GM12878 (cell line): Measurements from ENCODE around the gene BEST2. TPM values are rescaled to one million over a fixed set of nuclear protein-coding genes. Genes with fewer than 3 reads are reported as not detected.
"Not testable (repeated sequence)": the region's sequence is repeated elsewhere in the genome, so short reads cannot be mapped to it uniquely, and the experiment has no call there.

Experiments used
- ATAC-seq: fragments of 200-7000 bp; cut with Tn5 transposase; 3 replicates; pipeline ENCODE4 v1.9.1; 2020; ENCODE audit warnings: mild to moderate bottlenecking, moderate library complexity
- BruUV-seq: library from RNA; stranded (reverse); fragments of 400-500 nt; replicated peaks from 2 replicates; lab custom pipeline; 2021; lab: Mats Ljungman, UMichigan
- CTCF ChIA-PET: fragments of 300-600 bp; sonication (Branson Sonifier 250); formaldehyde crosslinking; extraction: SDS; loops from one replicate; lab custom pipeline; 2021; ENCODE audit warnings: inconsistent platforms; lab: Yijun Ruan, JAX
- POLR2A ChIA-PET: fragments of 350-600 bp; formaldehyde crosslinking; extraction: SDS; loops from one replicate; lab custom pipeline; 2021; ENCODE audit warnings: inconsistent platforms; lab: Charles Lee
- RAD21 ChIA-PET: fragments of 300-600 bp; sonication (Branson Sonifier 250); formaldehyde crosslinking; loops from one replicate; lab custom pipeline; 2023; ENCODE audit warnings: antibody characterized with exemption; ENCODE audit not compliant: unreplicated experiment; lab: Charles Lee
- SMC1A ChIA-PET: fragments of 300-600 bp; sonication (Branson Sonifier 250); formaldehyde crosslinking; loops from one replicate; lab custom pipeline; 2023; ENCODE audit not compliant: unreplicated experiment, uncharacterized antibody; lab: Charles Lee
- DNase-seq: peaks from one replicate; pipeline ENCODE4 v3.0.0-alpha.2; 2011; ENCODE audit warnings: low read depth, low spot score
- FAIRE-seq: peaks from 3 replicates; lab custom pipeline; 2011; peaks lifted over from hg19 to GRCh38; lab: Jason Lieb, UNC
- H2AFZ ChIP-seq: 2 replicates; pipeline ENCODE4 v1.6.0; 2011; ENCODE audit warnings: low read depth, low read length, control low read depth; ENCODE audit not compliant: control insufficient read depth
- H3K27ac ChIP-seq: 2 replicates; pipeline ENCODE4 v1.5.1; 2011; ENCODE audit warnings: control low read depth; ENCODE audit not compliant: control insufficient read depth, insufficient read depth
- H3K27me3 ChIP-seq, 2 experiments: replicated peaks in 1 of 2; 2 replicates each; pipeline versions ENCODE4 v1.6.0 to v1.6.1; 2011; ENCODE audit warnings: low read length in 1 of 2; ENCODE audit not compliant: control insufficient read depth in 2 of 2, insufficient read depth in 2 of 2
- H3K36me3 ChIP-seq, 2 experiments: 2 replicates each; pipeline ENCODE4 v1.5.1; 2011; ENCODE audit warnings: low read length in 1 of 2; ENCODE audit not compliant: control insufficient read depth in 2 of 2, insufficient read depth in 2 of 2
- H3K4me1 ChIP-seq: 2 replicates; pipeline ENCODE4 v1.6.1; 2011; ENCODE audit warnings: mild to moderate bottlenecking, low read length, moderate library complexity, mixed read lengths; ENCODE audit not compliant: control insufficient read depth, insufficient read depth
- H3K4me2 ChIP-seq: 2 replicates; pipeline ENCODE4 v1.6.0; 2011; ENCODE audit warnings: control low read depth; ENCODE audit not compliant: control insufficient read depth, insufficient read depth
- H3K4me3 ChIP-seq: fragments of 200-600 bp; sonication (generic); 2 replicates; pipeline ENCODE4 v1.5.1; 2016
- H3K79me2 ChIP-seq: 2 replicates; pipeline ENCODE4 v1.6.0; 2011; ENCODE audit warnings: low read length; ENCODE audit not compliant: control insufficient read depth, insufficient read depth
- H3K9ac ChIP-seq: 2 replicates; pipeline ENCODE4 v1.8.0; 2011; ENCODE audit warnings: low read length, control low read depth, mixed read lengths; ENCODE audit not compliant: control insufficient read depth, insufficient read depth
- H3K9me3 ChIP-seq: replicated peaks from 3 replicates; pipeline ENCODE4 v1.5.1; 2011; ENCODE audit warnings: mild to moderate bottlenecking, low read length; ENCODE audit not compliant: control insufficient read depth, insufficient read depth
- H4K20me1 ChIP-seq: 2 replicates; pipeline ENCODE4 v1.6.0; 2011; ENCODE audit not compliant: control insufficient read depth, insufficient read depth
- ATF7 ChIP-seq: fragments of 450-650 bp; IDR thresholded peaks from 2 replicates; pipeline ENCODE4 v1.6.1; 2016; ENCODE audit warnings: low read depth, mild to moderate bottlenecking
- BHLHE40 ChIP-seq, 2 experiments: fragments of 450-650 bp in 1 of 2; IDR thresholded peaks; 2 replicates each; pipeline ENCODE4 v1.6.1; 2011 to 2017; ENCODE audit warnings: low read depth in 2 of 2, borderline replicate concordance in 1 of 2, improper control_type of control experiment in 1 of 2, low read length in 1 of 2, mild to moderate bottlenecking in 1 of 2
- CHD2 ChIP-seq: IDR thresholded peaks from 2 replicates; pipeline ENCODE4 v1.6.1; 2011; ENCODE audit warnings: low read depth, low read length, improper control_type of control experiment, borderline replicate concordance
- EED ChIP-seq: sonication (generic); IDR thresholded peaks from 2 replicates; pipeline ENCODE4 v1.6.1; 2016; ENCODE audit warnings: antibody characterized with exemption, low read depth
- IKZF1 ChIP-seq: fragments of 450-650 bp; conservative IDR thresholded peaks from 2 replicates; pipeline ENCODE4 v1.6.1; 2017; ENCODE audit warnings: antibody characterized with exemption, mild to moderate bottlenecking
- PAX5 ChIP-seq: IDR thresholded peaks from 2 replicates; pipeline ENCODE4 v1.6.1; 2011; ENCODE audit warnings: low read depth, low read length, borderline replicate concordance
- RAD51 ChIP-seq: fragments of 450-650 bp; IDR thresholded peaks from 2 replicates; pipeline ENCODE4 v1.6.1; 2016; ENCODE audit warnings: moderate library complexity, mild to moderate bottlenecking, inconsistent platforms
- SRF ChIP-seq, 2 experiments: IDR thresholded peaks; 2 replicates each; pipeline ENCODE4 v1.6.1; 2011; ENCODE audit warnings: low read depth in 2 of 2, low read length in 2 of 2, mild to moderate bottlenecking in 1 of 2, moderate library complexity in 1 of 2
- TARDBP ChIP-seq: IDR thresholded peaks from 2 replicates; pipeline ENCODE4 v1.6.1; 2016; ENCODE audit warnings: borderline replicate concordance
- ZBTB33 ChIP-seq: fragments of 450-650 bp; IDR thresholded peaks from 2 replicates; pipeline ENCODE4 v1.6.1; 2017; ENCODE audit warnings: mild to moderate bottlenecking
- whole genome bisulfite sequencing: methylation state at CpG from one replicate; pipeline ENCODE4 v1.1.6; 2016; ENCODE audit warnings: low lambda C conversion rate; ENCODE audit not compliant: insufficient replicate concordance, insufficient coverage; ENCODE audit errors: missing lambda C conversion rate; 5-methylcytosine and 5-hydroxymethylcytosine counted together
- in situ Hi-C: fragments of 300-500 bp; cut with MboI; formaldehyde crosslinking; loops from 9 replicates; pipeline ENCODE4 v1.14.3; 2018; ENCODE audit warnings: mixed read lengths
- intact Hi-C: fragments of 100-400 bp; cut with micrococcal nuclease; formaldehyde crosslinking; loops from one replicate; pipeline ENCODE4 v1.14.2; 2022; ENCODE audit not compliant: unreplicated experiment
- polyA plus RNA-seq, 11 experiments: library from polyadenylated mRNA; depleted of rRNA in 4 of 11; unstranded in 6 of 11; stranded (reverse) in 5 of 11; fragments of >200 nt; fragmentation: Nextera tagmentation in 4 of 11; fragmentation: Illumina TruSeq in 1 of 11; extraction: Ambion mirVana in 4 of 11; extraction: Trizol in 1 of 11; gene quantifications; 1 replicate in 1 of 11; 2 replicates in 10 of 11; pipeline versions ENCODE4 v1.2.1 to v1.2.3, GENCODE V29; 2011 to 2016; ENCODE audit warnings: inconsistent platforms in 2 of 11, missing spikeins in 2 of 11, low read depth in 1 of 11
- total RNA-seq, 4 experiments: library from RNA; depleted of rRNA in 3 of 4; stranded (reverse); fragments of >200 nt in 3 of 4; fragmentation: Illumina TruSeq in 1 of 4; extraction: Trizol in 1 of 4; gene quantifications; 2 replicates each; pipeline versions ENCODE4 v1.2.1 to v1.2.3, GENCODE V29; 2013 to 2021

BEST2 gene
- total and polyA plus RNA-seq, 10 of the 15 experiments (the other 5 are each of a cell fraction or from before 2014, with no cell fraction given): not detected

GRCh38 chr19:12711187-12711586 lies 40.4 kb upstream of the BEST2 start:
- Histone ChIP-seq H3K4me1 (no peaks in the 10 kb centered on the region), H3K9me3 (no peaks in the 10 kb centered on the region), H3K27me3 (no peaks in the 10 kb centered on the region), H2AFZ (no peak overlapping the region), H3K79me2 (no peaks in the 10 kb centered on the region), H4K20me1 (no peaks in the 10 kb centered on the region), H3K36me3 (peaks cover 24 to 33% of the 10 kb centered on the region in 2 experiments), H3K9ac (no peak overlapping the region), H3K27ac (no peak overlapping the region), H3K4me2 (no peak overlapping the region), H3K4me3 (no peak overlapping the region)
- TF ChIP-seq ATF7 (no peak), PAX5 (no peak), IKZF1 (no peak), EED (no peak), CHD2 (no peak), TARDBP (no peak), RAD51 (no peak), BHLHE40 (IDR thresholded peaks at IDR 0.05; ENCODE audit: borderline replicate concordance in 1 of 2, low read depth in 2 of 2, low read length in 1 of 2) (no peak), SRF (IDR thresholded peaks at IDR 0.05; ENCODE audit: low read depth in 2 of 2, low read length in 2 of 2) (no peak)
- POLR2A ChIA-PET: no interaction called here
- DNase-seq (no peak), FAIRE-seq (no peak), ATAC-seq (no peak)
- SMC1A ChIA-PET: interaction anchor here (0.6 kb wide), 1 partner anchor 56 kb away, joined by 5 read pairs; no protein-coding TSS in a partner anchor
- CTCF ChIA-PET: interaction anchor here (1.1 kb wide), 1 partner anchor 49 kb away, joined by 4 read pairs; no protein-coding TSS in a partner anchor
- intact Hi-C loops: no loop called here
- WGBS: 94% methylated on average over 17 of the region's 17 CpGs
- RAD21 ChIA-PET: no interaction called here
- in situ Hi-C loops: no loop called here
- BruUV-seq: no TSS peak

- SMC1A ChIA-PET, DNase-seq, H3K4me2 ChIP-seq, CTCF ChIA-PET, H3K9me3 ChIP-seq, FAIRE-seq, H4K20me1 ChIP-seq, intact Hi-C loops, BruUV-seq, H3K79me2 ChIP-seq, RAD21 ChIA-PET, H3K9ac ChIP-seq, ATAC-seq, H3K27ac ChIP-seq, H3K4me1 ChIP-seq: not testable (repeated sequence)
- 61% methylated on average over 11 of the region's 14 CpGs for WGBS
- H3K36me3 ChIP-seq: peaks cover 26 to 31% of the 10 kb centered on the region in 2 experiments
- POLR2A ChIA-PET: interaction anchor here (0.6 kb wide), 1 partner anchor 40 kb away, joined by 5 read pairs; no protein-coding TSS in a partner anchor
- TF ChIP-seq ZBTB33: peak; percentile 99
- TF ChIP-seq, all 136 proteins: peak for 1; not testable (repeated sequence) for 135
- in situ Hi-C loops, H3K4me3 ChIP-seq, H3K27me3 ChIP-seq, H2AFZ ChIP-seq: not testable (repeated sequence)
Measured at GRCh38 chr19:12712077-12712476, 39.5 kb upstream of the BEST2 start.
